OCI-LY7 (cell line): ENCODE data around the gene POLD2. TPM values are rescaled to one million over a fixed set of nuclear protein-coding genes. Genes with fewer than 3 reads are reported as not detected.
A peak's percentile ranks its signal among the peaks of the same experiment; 100 is the strongest.

Source experiments
- BruUV-seq: library from RNA; stranded (reverse); fragments of 400-500 nt; replicated peaks from 2 replicates; lab custom pipeline; 2021; lab: Mats Ljungman, UMichigan
- CTCF ChIA-PET: fragments of 300-600 bp; sonication (Branson Sonifier 250); formaldehyde crosslinking; loops from one replicate; lab custom pipeline; 2022; ENCODE audit warnings: antibody characterized with exemption; ENCODE audit not compliant: unreplicated experiment; lab: Charles Lee
- POLR2A ChIA-PET: fragments of 300-600 bp; sonication (Branson Sonifier 250); formaldehyde crosslinking; loops from one replicate; lab custom pipeline; 2022; ENCODE audit warnings: antibody characterized with exemption; lab: Charles Lee
- DNase-seq: peaks from one replicate; pipeline ENCODE4 v3.0.0-alpha.2; 2015; ENCODE audit warnings: low spot score
- H2AFZ ChIP-seq: fragments of 200-600 bp; sonication (generic), shearing (Covaris generic); 2 replicates; pipeline ENCODE4 v1.6.1; 2014; ENCODE audit warnings: mild to moderate bottlenecking, antibody characterized with exemption, low read length, moderate library complexity
- H3K27ac ChIP-seq: fragments of 200-600 bp; sonication (generic); 2 replicates; pipeline ENCODE4 v1.5.1; 2014; ENCODE audit warnings: mixed run types, low read depth, mild to moderate bottlenecking, moderate library complexity, low read length, inconsistent platforms; ENCODE audit not compliant: poor library complexity, severe bottlenecking
- H3K36me3 ChIP-seq: fragments of 200-600 bp; sonication (generic); 2 replicates; pipeline ENCODE4 v1.6.1; 2014; ENCODE audit warnings: mild to moderate bottlenecking, antibody characterized with exemption, low read length, moderate library complexity, mixed read lengths; ENCODE audit not compliant: insufficient read depth
- H3K4me1 ChIP-seq: fragments of 200-600 bp; sonication (generic); 2 replicates; pipeline ENCODE4 v1.5.1; 2014; ENCODE audit warnings: mild to moderate bottlenecking, low read length; ENCODE audit not compliant: insufficient read depth, poor library complexity, severe bottlenecking
- H3K4me2 ChIP-seq: fragments of 200-600 bp; sonication (generic); 2 replicates; pipeline ENCODE4 v1.6.1; 2014; ENCODE audit warnings: mild to moderate bottlenecking, low read length
- H3K4me3 ChIP-seq: fragments of 200-600 bp; sonication (generic); 2 replicates; pipeline ENCODE4 v1.5.1; 2014; ENCODE audit warnings: mild to moderate bottlenecking, low read depth, low read length; ENCODE audit not compliant: poor library complexity, severe bottlenecking
- H3K79me2 ChIP-seq: fragments of 200-600 bp; sonication (generic); 2 replicates; pipeline ENCODE4 v1.6.1; 2016; ENCODE audit warnings: low read depth, mild to moderate bottlenecking, low read length, moderate library complexity, mixed read lengths; ENCODE audit not compliant: insufficient read depth
- H3K9me2 ChIP-seq: fragments of 200-600 bp; sonication (generic); 2 replicates; pipeline ENCODE4 v1.6.1; 2016; ENCODE audit warnings: mild to moderate bottlenecking, low read length, mixed read lengths; ENCODE audit not compliant: insufficient read depth
- H3K9me3 ChIP-seq: fragments of 200-600 bp; sonication (generic); 2 replicates; pipeline ENCODE4 v1.6.1; 2014; ENCODE audit warnings: mild to moderate bottlenecking, mixed run types, low read length, mixed read lengths
- H4K20me1 ChIP-seq: fragments of 200-600 bp; sonication (generic); 2 replicates; pipeline ENCODE4 v1.6.1; 2014; ENCODE audit warnings: mild to moderate bottlenecking, antibody characterized with exemption, low read length, moderate library complexity, mixed read lengths; ENCODE audit not compliant: insufficient read depth
- CTCF ChIP-seq: fragments of 200-600 bp; sonication (generic); conservative IDR thresholded peaks from 2 replicates; pipeline ENCODE4 v1.5.1; 2014; ENCODE audit warnings: mild to moderate bottlenecking, antibody characterized with exemption, low read length, moderate library complexity, mixed read lengths
- EZH2phosphoT487 ChIP-seq: fragments of 200-600 bp; sonication (generic); IDR thresholded peaks from 2 replicates; pipeline ENCODE4 v1.6.1; 2018; ENCODE audit warnings: low read depth, borderline replicate concordance, mild to moderate bottlenecking, mixed run types, antibody characterized with exemption, low read length, moderate library complexity, mixed read lengths
- intact Hi-C: fragments of 100-400 bp; cut with micrococcal nuclease; formaldehyde crosslinking; loops from one replicate; pipeline ENCODE4 v1.10.0; 2022; ENCODE audit not compliant: unreplicated experiment
- total RNA-seq, 2 experiments: library from RNA; depleted of rRNA in 1 of 2; stranded (reverse); fragments of >200 nt in 1 of 2; shearing (Covaris generic) in 1 of 2; gene quantifications; 2 replicates each; pipeline ENCODE4 v1.2.3, GENCODE V29; 2014 to 2022

The POLD2 gene
- total RNA-seq, 2 experiments from 2014 or later, result 230 to 261 TPM

GRCh38 chr7:44131173-44132029, 8.1 kb upstream of the POLD2 start:
- DNase-seq, result peak; percentile 58
- H3K4me2 ChIP-seq, result no peak overlapping the region

GRCh38 chr7:44128721-44129582, 5.6 kb upstream of the POLD2 start:
- no peaks in the 10 kb centered on the region for H3K36me3 ChIP-seq
- intact Hi-C loops, result loop anchor here (1.0 kb wide), 1 partner anchor 48 kb away; no protein-coding TSS in a partner anchor
- H4K20me1 ChIP-seq, result no peaks in the 10 kb centered on the region
- H3K4me3 ChIP-seq, result no peak overlapping the region
- no peak for TF ChIP-seq EZH2phosphoT487
- no peak; the same call in 1 of the 2 replicates for TF ChIP-seq CTCF
- H3K79me2 ChIP-seq, result no peaks in the 10 kb centered on the region
- no peak overlapping the region for H3K27ac ChIP-seq
- no peaks in the 10 kb centered on the region for H3K9me3 ChIP-seq
- no peak for DNase-seq
- no peaks in the 10 kb centered on the region for H3K9me2 ChIP-seq
- CTCF ChIA-PET, result no interaction called here
- peaks cover 39% of the 10 kb centered on the region for H3K4me1 ChIP-seq
- peak overlapping the region; percentile 57; the same call in 1 of the 2 replicates for H2AFZ ChIP-seq
- POLR2A ChIA-PET, result no interaction called here
- peak overlapping the region; percentile 43 for H3K4me2 ChIP-seq
- BruUV-seq, result no TSS peak

More at GRCh38 chr7:44131173-44132029, 8.1 kb upstream of the POLD2 start:
- H3K27ac ChIP-seq, result no peak overlapping the region
- ChIA-PET POLR2A (interaction anchor here (0.5 to 1.5 kb wide), 6 partner anchors 9 to 301 kb away, joined by 3 to 8 read pairs (median 3); partner anchors contain the start of genes POLD2 and YKT6), CTCF (interaction anchor here (0.6 kb wide), 1 partner anchor 325 kb away, joined by 5 read pairs; no protein-coding TSS in a partner anchor)
- H2AFZ ChIP-seq, result peak overlapping the region; percentile 39; the same call in 1 of the 2 replicates
- H3K36me3 ChIP-seq, result no peaks in the 10 kb centered on the region
- H4K20me1 ChIP-seq, result no peaks in the 10 kb centered on the region
- H3K4me3 ChIP-seq, result no peak overlapping the region
- H3K79me2 ChIP-seq, result no peaks in the 10 kb centered on the region
- intact Hi-C loops, result no loop called here
- no peak for TF ChIP-seq EZH2phosphoT487
- peak; percentile 67 for TF ChIP-seq CTCF
- H3K4me1 ChIP-seq, result peaks cover 36% of the 10 kb centered on the region
- no peaks in the 10 kb centered on the region for H3K9me2 ChIP-seq
- H3K9me3 ChIP-seq, result no peaks in the 10 kb centered on the region
- no TSS peak for BruUV-seq
